GM18870 (cell line): ENCODE measurements around the gene CELF4.

ENCODE experiments used
- ATAC-seq: cut with Tn5 transposase; IDR thresholded peaks from one replicate; pipeline ENCODE4 v1.9.1; 2021; ENCODE audit warnings: moderate library complexity; ENCODE audit not compliant: unreplicated experiment

CELF4 gene

GRCh38 chr18:37270038-37270665 is 295.4 kb downstream of the CELF4 start:
- no peak for ATAC-seq

- ATAC-seq, result no peak
Measured at GRCh38 chr18:37266290-37266689, 299.3 kb downstream of the CELF4 start.

GRCh38 chr18:37265382-37265781 is 300.2 kb downstream of the CELF4 start:
- ATAC-seq, result no peak

GRCh38 chr18:37264956-37265355 is 300.6 kb downstream of the CELF4 start:
- no peak for ATAC-seq

- no peak for ATAC-seq
Measured at GRCh38 chr18:37261988-37262387, 303.6 kb downstream of the CELF4 start.

- no peak for ATAC-seq
Measured at GRCh38 chr18:37261246-37261840, 304.3 kb downstream of the CELF4 start.

- no peak for ATAC-seq
Measured at GRCh38 chr18:37260367-37261093, 305.1 kb downstream of the CELF4 start.

GRCh38 chr18:37259711-37260110 is 305.9 kb downstream of the CELF4 start:
- no peak for ATAC-seq

GRCh38 chr18:37258819-37259218 is 306.8 kb downstream of the CELF4 start:
- no peak for ATAC-seq

GRCh38 chr18:37258131-37258530 is 307.5 kb downstream of the CELF4 start:
- ATAC-seq, result no peak

- no peak for ATAC-seq
Measured at GRCh38 chr18:37254973-37255372, 310.6 kb downstream of the CELF4 start.

GRCh38 chr18:37254236-37254754 is 311.3 kb downstream of the CELF4 start:
- ATAC-seq, result no peak

- ATAC-seq, result no peak
Measured at GRCh38 chr18:37253394-37254235, 312.0 kb downstream of the CELF4 start.

- no peak for ATAC-seq
Measured at GRCh38 chr18:37252854-37253393, 312.7 kb downstream of the CELF4 start.

GRCh38 chr18:37252342-37252741 is 313.3 kb downstream of the CELF4 start:
- no peak for ATAC-seq

GRCh38 chr18:37251679-37252078 is 313.9 kb downstream of the CELF4 start:
- no peak for ATAC-seq

- no peak for ATAC-seq
Measured at GRCh38 chr18:37249895-37250618, 315.5 kb downstream of the CELF4 start.

- ATAC-seq, result no peak
Measured at GRCh38 chr18:37249171-37249886, 316.3 kb downstream of the CELF4 start.

- no peak for ATAC-seq
Measured at GRCh38 chr18:37248281-37248680, 317.3 kb downstream of the CELF4 start.
